AG08396 (cell line): ENCODE results near the gene MAP3K12.
"Not testable (repeated sequence)": the region's sequence is repeated elsewhere in the genome, so short reads cannot be mapped to it uniquely, and the experiment has no call there.

Source experiments
- DNase-seq: peaks from one replicate; pipeline ENCODE4 v3.0.0; 2012; ENCODE audit warnings: low spot score, mixed read lengths

MAP3K12 gene

DNA sequence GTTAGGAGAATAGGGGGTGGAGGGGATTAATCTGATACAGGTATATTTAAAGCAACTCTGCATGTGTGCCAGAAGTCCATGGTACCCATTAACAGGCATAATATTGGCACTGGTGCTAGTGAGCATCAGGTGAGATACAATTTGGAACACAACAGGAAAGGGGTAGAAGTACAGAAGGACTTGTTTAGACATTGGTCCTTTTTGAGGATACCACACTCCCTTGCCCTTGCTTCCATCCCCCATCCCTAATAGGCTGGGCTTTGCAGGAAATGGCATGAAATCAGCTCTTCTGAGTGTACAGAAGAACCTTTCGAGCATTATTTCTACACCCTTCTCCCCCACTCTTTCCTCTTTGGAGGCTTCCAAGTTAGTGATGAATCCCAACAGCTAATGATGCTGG is 31.0 kb downstream of the MAP3K12 start:
- DNase-seq: no peak

DNA sequence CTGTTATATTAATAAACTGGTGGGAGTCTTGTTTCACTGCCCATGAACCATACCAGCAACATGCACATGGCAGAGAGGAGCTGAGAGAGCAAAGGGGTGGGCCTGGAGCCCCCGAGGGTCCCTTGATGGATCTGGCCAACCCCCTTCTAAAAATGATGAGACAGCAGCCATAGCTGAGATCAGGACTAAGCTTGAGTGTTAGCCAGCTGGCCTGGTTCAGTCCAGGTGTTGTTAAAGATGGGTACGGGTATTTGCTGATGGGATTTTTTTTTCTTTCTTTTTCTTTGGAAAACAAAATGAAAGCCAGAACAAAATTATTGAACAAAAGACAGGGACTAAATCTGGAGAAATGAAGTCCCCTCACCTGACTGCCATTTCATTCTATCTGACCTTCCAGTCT is 31.4 kb downstream of the MAP3K12 start:
- DNase-seq: no peak

DNA sequence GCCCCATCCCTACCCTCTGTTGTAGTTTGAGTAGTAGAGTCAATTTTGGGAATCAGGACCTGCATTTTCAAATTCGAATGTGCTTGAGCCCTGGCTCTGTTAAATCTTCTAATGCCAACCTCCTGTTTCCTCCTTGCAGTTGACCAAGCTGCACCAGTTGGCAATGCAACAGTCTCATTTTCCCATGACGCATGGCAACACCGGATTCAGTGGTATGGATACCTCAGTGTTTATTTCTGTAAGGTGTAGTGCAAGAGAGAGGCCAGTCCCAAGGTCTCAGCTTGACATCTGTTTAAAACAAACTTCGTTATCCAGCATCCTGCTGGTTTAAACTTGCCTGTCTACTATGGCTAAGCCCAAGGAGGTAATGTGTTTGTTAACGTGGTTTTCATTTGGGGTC is 32.2 kb downstream of the MAP3K12 start:
- DNase-seq: no peak

DNA sequence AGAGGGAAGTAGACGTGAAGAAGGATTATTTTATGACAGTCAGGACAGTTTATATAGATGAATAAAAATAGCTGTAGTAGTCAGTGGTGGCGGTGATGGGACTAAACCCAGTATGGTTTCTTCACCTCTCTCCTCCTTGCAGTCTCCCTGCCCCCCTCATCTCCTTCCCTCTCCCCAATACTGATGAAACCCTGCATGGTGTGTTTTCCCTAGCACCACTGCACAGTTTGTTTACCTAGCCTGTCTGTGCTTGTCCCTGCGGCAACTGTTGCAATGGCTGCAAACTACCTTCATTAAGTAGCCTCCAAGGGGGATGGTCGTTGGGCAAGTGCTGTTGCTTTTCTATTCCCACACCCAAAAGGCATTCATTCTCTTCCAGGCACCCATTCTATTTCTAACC is 32.6 kb downstream of the MAP3K12 start:
- DNase-seq: no peak

DNA sequence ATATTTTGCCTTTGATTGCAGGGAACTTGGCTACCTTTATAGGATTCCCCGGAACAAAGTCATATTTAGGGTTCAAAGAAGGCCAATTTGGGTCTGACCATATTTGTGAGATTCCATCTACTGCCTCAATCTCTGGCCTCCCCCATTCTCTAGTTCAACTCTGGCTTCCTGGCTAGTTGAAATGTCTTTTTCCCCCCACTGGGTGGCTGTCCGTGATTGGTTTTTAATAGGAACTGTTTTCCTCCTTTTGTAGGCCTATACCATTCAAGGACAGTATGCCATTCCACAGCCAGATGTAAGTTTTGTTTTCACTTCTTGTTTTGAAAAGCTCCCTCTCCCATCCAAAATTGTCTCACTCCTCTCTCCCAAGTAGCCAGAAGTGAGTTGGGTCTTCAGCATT is 33.6 kb downstream of the MAP3K12 start:
- no peak for DNase-seq

DNA sequence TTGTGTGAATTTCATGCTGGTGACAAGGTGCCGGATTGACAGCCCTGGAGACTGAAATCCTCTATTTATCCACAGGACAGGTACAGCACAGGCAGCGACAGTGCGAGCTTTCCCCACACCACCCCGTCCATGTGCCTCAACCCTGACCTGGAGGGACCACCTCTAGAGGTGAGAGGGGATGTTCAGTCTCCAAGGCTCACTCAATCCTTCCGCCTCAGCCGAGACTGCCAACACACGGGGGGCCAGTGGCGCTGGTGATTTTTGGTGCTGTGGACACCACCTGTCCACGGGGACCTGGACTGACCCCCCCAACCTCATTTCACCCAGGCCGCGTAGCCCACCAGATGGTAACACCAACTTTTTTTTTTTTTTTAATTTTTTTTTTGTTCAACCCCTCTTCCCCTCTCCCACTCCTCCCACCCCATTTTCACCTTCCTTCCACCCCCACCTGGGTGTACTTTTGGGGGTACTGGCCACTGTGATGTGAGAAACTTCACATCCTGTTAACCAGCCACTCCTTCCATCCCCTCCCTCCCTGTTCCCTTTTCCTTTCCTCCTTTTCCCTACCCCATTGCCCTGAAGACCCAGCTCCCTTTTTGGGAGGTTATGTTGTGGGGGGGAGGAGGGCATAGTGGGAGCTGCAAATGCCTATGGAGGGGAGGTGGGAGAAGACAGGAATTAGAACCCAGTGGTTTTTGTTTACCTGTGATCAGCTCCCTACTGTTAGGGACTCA is 34.4 kb downstream of the MAP3K12 start:
- DNase-seq: no peak

DNA sequence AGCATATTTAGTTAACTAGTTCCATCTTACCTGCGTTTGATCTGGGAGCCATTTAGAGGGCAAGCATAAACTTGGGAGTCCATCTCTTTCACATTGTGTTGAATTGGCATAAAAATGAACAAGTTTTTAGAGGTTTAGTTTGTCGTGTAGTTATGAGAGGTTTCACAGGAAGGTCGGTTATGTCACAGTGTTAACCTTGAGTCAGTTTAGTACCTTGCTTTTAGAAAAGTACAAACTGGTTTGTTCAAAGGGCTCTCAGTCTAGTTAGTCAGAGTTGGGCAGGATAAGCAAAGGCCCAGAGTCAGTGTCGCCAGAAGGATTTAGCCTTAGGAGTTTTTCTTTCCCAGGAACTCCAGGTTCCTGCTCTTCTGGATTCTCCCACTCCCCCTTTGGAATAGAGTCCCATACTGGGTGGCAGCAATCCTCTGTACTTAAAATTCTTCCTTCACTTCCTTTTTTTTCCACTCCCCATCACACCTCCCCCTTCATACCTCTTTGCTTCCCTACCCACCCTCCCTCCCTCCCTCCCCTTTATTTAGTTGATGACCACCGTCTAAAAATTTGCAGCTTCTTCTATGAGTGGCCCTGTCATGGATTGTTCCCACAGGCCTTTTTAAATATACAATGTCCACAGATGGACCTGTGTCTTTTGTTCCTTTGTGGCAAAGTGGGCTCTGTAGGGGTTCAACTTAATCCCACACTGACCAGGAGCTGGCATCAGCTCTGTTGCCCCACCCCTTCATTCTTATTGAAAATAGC is 35.3 kb downstream of the MAP3K12 start:
- no peak for DNase-seq

DNA sequence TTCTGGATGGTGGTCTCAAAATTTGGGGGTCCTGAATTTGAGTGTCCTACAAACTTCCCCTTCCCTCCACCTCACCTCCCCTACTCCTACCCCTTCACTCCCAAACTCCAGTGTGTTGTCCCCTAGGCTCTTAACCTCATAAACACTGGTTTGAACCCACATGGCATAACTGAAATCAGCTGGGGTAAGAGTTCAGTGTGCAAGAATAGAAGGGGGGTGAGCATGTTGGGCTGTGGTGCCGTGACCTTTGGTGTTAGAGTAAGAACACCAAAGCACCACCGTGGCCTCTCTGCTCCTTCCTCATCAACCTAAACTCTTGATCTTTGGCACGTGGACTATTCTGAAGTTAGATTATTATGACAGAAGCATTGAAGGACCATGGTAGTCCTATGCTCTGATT is 36.3 kb downstream of the MAP3K12 start:
- no peak for DNase-seq

DNA sequence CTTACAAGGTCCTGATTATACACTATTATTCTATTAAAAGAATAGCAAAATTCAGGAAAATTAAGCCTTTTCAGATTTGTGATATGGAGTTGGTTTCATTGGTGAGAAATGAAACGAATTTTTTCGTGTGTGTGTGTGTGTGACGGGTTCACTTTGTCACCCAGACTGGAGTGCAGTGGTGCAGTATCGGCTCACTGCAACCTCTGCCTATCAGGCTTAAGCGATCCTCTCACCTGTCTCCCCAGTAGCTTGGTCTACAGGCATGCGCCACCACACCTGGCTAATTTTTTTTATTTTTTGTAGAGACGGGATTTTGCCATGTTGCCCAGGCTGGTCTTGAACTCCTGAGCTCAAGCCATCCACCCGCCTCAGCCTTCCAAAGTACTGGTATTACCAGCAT is 37.7 kb downstream of the MAP3K12 start:
- DNase-seq: no peak

DNA sequence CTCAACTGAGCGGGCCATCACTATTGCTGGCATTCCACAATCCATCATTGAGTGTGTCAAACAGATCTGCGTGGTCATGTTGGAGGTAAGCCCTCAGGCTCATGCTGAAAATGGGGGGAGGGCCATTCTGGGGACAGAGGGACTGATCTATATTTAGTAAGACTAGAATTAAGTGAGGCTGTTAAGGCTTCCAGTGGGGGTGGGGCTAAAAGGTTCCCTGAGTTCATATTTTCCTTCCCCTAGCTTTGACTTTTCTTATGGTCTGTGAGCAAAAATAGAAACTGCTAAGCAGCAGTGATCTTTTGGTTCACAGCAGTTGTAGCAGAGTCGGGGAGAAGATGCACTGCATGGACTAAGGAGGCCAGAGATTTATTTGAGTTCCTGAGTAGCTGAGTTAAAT is 38.2 kb downstream of the MAP3K12 start:
- DNase-seq: no peak

DNA sequence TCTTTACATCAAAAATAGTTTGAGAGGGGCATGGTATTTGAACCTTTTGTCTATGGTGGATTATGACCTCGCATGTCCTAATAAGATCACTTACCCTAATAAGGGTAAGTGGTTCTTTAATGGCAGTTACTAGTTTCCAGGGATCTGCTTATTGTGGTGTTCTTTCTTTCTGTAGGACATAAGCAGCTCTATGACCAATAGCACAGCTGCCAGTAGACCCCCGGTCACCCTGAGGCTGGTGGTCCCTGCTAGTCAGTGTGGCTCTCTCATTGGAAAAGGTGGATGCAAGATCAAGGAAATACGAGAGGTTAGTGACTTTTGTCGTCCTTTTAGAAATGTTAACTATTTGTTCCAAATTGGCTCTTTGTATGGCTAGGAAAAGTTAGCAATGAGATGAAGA is 40.2 kb downstream of the MAP3K12 start:
- DNase-seq: no peak

DNA sequence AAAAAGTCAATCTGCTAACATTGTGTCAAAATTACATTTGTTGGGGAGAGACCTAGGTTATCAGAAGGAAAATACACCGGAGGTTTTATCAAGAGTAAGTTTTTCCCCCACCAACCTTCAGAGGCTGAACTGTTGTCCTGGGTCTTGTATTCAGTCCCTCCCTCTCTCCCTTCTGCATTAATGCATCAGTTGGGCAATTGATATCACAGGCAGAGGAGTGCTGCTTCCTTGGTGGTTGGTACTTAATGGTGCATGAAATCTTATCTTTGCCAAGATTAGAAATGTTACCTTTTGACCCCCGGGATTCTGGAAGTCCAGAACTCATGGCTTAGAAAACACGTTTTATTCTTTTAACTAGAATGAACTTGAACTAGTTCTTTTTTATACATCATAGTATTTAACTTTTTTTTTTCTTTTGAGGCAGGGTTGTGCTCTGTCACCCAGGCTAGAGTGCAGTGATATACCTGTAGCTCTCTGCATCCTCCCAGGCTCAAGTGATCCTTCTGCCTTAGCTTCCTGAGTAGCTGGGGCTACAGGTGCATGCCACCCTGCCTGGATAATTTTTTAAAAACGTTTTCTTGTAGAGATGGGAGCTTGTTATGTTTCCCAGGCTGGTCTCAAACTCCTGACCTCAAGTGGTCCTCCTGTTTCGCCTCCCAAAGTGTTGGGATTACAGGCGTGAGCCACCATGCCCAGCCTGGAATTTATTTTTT is 42.4 kb downstream of the MAP3K12 start:
- DNase-seq: no peak

DNA sequence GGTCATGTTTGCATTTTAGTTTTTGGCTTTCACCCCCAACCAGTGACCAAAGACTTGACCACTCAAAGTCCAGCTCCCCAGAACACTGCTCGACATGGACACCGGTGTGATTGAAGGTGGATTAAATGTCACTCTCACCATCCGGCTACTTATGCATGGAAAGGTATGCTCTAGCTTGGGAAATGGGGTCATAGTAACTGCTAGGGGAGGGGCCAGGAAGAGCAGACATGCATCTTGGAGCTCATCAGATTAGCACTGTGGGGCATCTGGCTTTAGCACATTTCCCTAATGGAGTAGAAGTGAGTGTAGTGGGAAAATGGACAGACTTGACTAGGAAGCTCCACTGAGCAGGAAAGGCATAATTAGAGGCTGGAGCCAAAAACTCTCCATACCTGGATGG is 44.6 kb downstream of the MAP3K12 start:
- no peak for DNase-seq

DNA sequence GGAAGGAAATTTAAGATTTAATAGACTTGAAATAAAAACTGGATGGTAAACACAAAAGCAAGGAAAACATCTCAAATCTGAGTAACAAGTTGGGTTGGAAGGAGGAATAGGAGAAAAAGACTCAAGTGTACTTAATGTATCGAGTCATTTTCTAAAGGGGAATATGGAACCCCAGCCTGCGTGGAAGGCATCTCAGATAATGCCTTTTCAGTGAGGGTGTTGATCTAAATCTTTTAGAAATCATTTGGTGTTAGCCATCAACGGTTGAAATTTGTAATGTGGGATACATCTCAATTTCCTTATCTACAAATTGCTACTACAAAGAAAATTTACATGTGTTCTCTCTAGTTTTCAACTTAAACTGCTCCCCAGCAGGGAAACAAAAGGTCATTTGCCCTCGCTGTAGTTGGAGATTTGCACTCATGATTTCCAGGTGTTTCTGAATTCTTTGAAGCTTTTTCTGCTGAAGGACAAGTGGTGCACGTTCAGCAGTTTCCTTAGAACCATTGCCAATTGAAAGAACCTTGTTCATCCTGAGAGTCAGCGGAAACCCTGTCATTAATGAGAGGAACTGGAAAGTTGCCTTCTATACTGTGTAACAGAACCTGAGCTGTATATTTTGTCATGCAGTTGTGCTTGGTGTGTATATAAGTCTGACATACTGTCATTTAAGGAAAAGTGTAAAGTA is 45.2 kb downstream of the MAP3K12 start:
- no peak for DNase-seq

DNA sequence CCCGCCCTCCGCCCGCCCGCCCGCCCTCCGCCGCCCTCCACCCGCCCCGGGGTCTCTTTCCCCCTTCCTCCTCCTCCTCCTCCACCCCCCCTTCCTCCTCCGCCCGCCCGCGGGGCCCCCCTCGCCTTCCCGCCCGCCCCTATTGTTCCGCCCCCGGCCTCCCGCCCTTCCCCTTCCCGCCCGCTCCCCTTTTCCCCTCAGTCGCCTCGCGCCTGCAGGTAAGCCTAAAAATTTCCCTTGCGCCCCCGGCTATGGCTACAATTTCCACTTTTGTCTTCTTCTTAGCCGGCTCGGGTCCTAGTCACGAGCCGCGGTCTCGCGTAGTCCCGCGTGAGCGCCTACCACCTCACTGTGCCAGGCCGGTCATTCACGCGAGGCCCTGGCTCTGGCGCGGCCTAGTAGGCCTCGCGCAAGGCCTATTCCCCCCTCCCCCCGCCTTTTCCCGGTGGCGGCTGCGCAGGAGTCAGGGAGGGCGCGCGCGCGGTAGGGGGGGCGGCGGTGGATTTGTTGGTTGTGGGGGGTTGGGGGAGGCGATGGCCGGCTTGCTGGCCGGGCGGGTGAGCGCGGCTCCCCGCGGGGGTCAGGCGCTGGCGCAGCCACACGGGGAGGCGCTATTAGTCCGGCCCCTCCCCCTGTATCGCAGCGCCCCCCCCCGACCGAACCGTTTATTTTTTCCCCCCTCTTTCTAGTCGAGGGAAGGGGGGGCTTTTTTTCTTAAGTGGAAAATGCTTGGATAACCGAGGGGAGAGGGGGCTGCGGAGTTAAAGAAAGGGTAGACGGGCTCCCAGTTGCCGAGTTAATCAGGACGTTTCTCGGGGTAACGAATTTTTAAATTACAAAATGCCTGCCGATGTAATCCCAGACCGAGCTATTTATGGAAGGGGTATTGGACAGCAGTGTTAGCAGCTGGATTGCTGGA is 46.8 kb downstream of the MAP3K12 start:
- DNase-seq: peak; percentile 91

DNA sequence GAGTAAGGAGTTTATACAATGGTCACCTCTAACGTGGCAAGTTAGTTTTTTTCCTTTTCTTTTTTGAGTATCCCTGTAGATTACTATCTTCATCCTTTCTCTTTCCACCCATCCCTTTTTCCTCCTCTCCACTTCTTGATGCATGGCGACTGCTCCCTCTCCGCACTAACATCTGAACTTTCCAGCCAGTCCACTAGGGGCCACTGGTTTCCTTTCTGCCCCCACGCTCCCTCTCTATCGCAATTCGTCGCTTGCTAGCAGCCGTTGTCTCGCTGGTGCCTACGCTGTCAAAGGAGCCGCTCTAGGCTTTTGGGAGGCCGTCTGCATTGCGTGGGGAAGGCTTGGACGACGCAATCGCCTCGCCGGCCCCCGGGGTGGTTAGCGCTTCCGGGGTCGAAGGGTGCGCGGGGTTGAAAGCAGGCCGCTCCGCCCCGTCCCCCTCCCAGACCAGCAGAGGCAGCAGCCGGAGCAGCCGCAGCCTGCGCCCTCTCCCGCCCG is 47.5 kb downstream of the MAP3K12 start, which contains the start of gene PCBP2:
TSS of gene PCBP2 (plus strand) at position 442 of the 498 bp plus-strand sequence. CDS start 2,699 bp downstream, outside the sequence.
- peak; percentile 97 for DNase-seq

DNA sequence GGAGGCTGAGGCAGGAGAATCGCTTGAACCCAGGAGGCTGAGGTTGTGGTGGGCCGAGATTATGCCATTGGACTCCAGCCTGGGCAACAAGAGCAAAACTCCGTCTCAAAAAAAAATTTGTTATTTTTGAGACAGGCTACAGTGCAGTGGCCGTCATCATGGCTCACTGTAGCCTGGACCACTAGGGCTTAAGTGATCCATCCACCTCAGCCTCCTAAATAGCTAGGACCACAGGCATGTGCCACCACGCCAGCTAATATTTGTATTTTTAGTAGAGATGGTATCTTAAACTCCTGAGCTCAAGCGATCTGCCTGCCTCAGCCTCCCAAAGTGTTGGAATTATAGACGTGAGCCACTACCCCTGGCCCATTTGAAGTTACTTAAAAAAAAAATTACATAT is 48.3 kb downstream of the MAP3K12 start:
- no peak for DNase-seq

DNA sequence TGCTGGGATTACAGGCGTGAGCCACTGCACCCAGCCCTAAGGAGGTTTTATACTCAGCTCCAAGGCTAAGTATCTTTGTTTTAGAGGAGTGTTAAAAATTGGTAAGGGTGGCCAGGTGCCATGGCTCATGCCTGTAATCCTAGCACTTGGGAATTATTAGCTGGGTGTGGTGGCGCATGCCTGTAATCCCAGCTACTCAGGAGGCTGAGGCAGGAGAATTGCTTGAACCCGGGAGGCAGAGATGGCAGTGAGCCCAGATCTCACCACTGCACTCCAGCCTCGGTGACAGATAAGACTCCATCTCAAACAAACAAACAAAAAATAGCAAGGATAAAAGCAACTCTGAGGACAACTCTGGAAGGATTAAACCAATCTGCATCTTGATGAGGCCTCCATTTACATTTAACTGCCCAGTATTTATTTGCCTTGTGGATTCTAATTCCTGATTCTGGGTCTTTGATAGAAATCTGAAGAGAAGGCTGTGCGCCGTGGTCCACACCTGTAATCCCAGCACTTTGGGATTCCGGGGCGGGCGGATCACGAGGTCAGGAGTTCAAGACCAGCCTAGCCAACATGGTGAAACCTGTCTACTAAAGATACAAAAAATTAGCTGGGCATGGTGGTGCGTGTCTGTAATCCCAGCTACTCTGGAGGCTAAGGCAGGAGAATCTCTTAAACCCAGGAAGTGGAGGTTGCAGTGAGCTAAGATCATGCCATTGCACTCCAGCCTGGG is 54.5 kb downstream of the MAP3K12 start:
- not testable (repeated sequence) for DNase-seq

DNA sequence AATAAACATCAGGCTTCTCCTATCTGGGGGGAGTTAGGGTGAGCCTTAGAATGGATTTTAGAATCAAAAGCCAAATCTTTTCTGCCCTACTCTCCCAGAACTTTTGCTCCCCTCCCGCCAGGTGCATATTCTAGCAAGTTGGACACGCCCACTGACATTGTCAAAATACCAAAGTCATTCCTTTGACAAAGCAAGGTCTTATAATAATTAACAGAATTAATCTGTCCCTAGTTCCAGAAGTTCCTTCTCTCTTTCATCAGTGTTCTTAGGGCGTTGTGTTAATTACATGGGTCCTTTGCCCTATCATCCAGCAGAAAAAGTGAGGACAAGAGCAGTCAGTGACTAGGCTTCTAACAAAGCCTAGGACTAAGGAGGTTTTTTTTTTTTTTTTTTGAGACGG is 55.3 kb downstream of the MAP3K12 start:
- no peak for DNase-seq
